ENCODE data around the gene GTSE1. TPM values are rescaled to one million over a fixed set of nuclear protein-coding genes. Genes with fewer than 3 reads are reported as not detected.
A peak's percentile ranks its signal among the peaks of the same experiment; 100 is the strongest.

Gene GTSE1
- total and polyA plus RNA-seq, 2 of the 13 experiments (the other 11 are each of a cell fraction or from before 2014, with no cell fraction given) = 10.7 to 13.5 TPM

DNA sequence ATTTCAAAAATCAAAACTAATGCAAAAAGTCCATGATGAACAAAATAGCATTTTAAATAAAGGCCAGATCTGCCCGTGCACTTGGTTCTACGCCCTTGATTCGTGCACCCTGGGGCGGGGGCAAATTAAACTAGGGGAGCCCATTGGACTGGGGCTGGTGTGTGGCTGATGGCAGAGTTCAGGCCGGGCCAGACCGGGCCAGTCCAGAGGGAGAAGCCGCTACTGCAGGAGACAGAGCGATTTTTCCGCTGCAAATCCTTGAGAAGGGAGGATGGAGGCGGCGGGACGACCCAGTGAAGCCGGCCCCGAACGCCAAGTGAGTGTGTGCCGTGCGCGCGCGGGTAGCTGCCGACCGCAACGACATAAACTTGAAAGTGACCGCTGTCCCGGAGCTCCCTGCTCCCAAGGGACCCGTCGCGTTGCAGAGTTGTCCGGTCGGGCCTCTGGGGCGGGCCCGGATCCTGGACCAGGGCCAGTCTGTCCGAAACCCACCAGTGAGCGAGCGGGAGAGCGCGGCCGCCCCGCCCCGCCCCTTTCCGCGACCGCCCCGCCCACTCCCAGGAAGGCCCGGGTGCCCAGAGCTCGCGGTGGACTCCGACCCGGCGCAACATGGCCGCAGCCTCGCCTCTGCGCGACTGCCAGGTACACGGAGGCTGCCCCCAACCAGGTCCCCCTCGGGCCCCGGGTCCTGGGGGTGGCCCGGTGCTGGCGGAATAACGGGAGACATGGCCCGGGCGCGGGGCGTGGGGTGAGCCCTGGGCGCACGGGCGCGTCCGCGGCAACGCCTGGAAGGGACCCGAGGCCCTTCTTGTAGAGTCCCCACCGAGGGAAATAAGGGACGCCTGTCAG, 29.0 kb upstream of the GTSE1 start, which contains the start of gene TTC38:
TSS of gene TTC38 (plus strand) at position 578 of the 849 bp plus-strand sequence. CDS start at position 610, 32 bp downstream.
- Histone ChIP-seq H3K27ac (ENCODE audit: extremely low read length, insufficient read depth, low read length) (peak within 1 kb of the TSS; percentile 98), H3K79me2 (ENCODE audit: insufficient read depth, low read length) (peaks cover 27% of the 10 kb centered on the region), H3K4me3 (replicated peaks in 1 of 3; ENCODE audit: insufficient read depth in 1 of 3, low read depth in 2 of 3, low read length in 3 of 3) (peak within 1 kb of the TSS; percentile 79 to 99 (median 99)), H3K27me3 (ENCODE audit: control insufficient read depth in 1 of 2, insufficient read depth in 2 of 2, low read length in 2 of 2) (peaks cover 0 to 3% of the 10 kb centered on the region in 2 experiments; a peak in 1 of 5 replicates), H3K4me1 (ENCODE audit: insufficient read depth, low read length) (peaks cover 45% of the 10 kb centered on the region), H3K4me2 (ENCODE audit: low read depth, low read length) (peak within 1 kb of the TSS; percentile 96), H3K9me3 (ENCODE audit: low read length) (peaks cover 7% of the 10 kb centered on the region), H3K9ac (ENCODE audit: insufficient read depth, low read depth, low read length) (peak within 1 kb of the TSS; percentile 99), H4K20me1 (ENCODE audit: insufficient read depth, low read length) (peaks cover 17% of the 10 kb centered on the region), H3K36me3 (replicated peaks in 1 of 2; ENCODE audit: control insufficient read depth in 1 of 2, insufficient read depth in 2 of 2, low read length in 2 of 2) (peaks cover 6 to 29% of the 10 kb centered on the region in 2 experiments), H2AFZ (ENCODE audit: low read length) (no peak within 1 kb of the TSS)
- ATAC-seq = peak; percentile 94
- FAIRE-seq = no peak
- under 1% methylated on average over 28 of the region's 74 CpGs for WGBS (ENCODE audit: low lambda C conversion rate)
- in situ Hi-C loops (cut with HindIII; ENCODE audit: extremely low pct_ligation_motif_present, low pct_unique_long_range_greater_than_20kb) = no loop called here
- DNase-seq (ENCODE audit: low spot score) = peak; percentile 90
- ChIA-PET CTCF (ENCODE audit: low intra/inter-chr PET ratio, low total read pairs) (no interaction called here), POLR2A (interaction anchor here (0.8 to 4.9 kb wide), 25 partner anchors 9 to 307 kb away, joined by 3 to 83 read pairs (median 6); partner anchors contain the start of genes CDPF1, GTSE1 and TRMU)
- BruUV-seq (replicated peaks) = no TSS peak
- intact Hi-C loops (cut with micrococcal nuclease; ENCODE audit: unreplicated experiment) = loop anchor here (2.0 kb wide), 1 partner anchor 17 kb away; the partner anchor contains the start of gene CDPF1
- TF ChIP-seq ZNF496 (CRISPR knock-in tag; IDR thresholded peaks at IDR 0.05; ENCODE audit: insufficient replicate concordance) = no peak
- TF ChIP-seq, protein P1, sequence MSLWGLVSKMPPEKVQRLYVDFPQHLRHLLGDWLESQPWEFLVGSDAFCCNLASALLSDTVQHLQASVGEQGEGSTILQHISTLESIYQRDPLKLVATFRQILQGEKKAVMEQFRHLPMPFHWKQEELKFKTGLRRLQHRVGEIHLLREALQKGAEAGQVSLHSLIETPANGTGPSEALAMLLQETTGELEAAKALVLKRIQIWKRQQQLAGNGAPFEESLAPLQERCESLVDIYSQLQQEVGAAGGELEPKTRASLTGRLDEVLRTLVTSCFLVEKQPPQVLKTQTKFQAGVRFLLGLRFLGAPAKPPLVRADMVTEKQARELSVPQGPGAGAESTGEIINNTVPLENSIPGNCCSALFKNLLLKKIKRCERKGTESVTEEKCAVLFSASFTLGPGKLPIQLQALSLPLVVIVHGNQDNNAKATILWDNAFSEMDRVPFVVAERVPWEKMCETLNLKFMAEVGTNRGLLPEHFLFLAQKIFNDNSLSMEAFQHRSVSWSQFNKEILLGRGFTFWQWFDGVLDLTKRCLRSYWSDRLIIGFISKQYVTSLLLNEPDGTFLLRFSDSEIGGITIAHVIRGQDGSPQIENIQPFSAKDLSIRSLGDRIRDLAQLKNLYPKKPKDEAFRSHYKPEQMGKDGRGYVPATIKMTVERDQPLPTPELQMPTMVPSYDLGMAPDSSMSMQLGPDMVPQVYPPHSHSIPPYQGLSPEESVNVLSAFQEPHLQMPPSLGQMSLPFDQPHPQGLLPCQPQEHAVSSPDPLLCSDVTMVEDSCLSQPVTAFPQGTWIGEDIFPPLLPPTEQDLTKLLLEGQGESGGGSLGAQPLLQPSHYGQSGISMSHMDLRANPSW (CRISPR knock-in tag; IDR thresholded peaks at IDR 0.05; ENCODE audit: borderline replicate concordance) = no peak
- no peak for TF ChIP-seq ZNF557 (CRISPR knock-in tag; IDR thresholded peaks at IDR 0.05)
- 0 out of 2 replicates have a peak, but pooled peaks have one; percentile 16 for TF ChIP-seq ZBTB21 (CRISPR knock-in tag; IDR thresholded peaks at IDR 0.05)
- no peak for TF ChIP-seq FOSL1 (CRISPR knock-in tag; IDR thresholded peaks at IDR 0.05; ENCODE audit: borderline replicate concordance)
- TF ChIP-seq, protein P2, sequence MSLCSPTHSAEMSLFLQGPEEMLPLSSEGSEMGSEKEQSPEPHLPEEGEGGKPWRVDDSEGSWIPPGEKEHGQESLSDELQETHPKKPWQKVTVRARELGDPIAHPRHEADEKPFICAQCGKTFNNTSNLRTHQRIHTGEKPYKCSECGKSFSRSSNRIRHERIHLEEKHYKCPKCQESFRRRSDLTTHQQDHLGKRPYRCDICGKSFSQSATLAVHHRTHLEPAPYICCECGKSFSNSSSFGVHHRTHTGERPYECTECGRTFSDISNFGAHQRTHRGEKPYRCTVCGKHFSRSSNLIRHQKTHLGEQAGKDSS (CRISPR knock-in tag; IDR thresholded peaks at IDR 0.05; ENCODE audit: borderline replicate concordance, low read depth) = 0 out of 2 replicates have a peak, but pooled peaks have one; percentile 64
- TF ChIP-seq ZNF34 (CRISPR knock-in tag; IDR thresholded peaks at IDR 0.05; ENCODE audit: borderline replicate concordance) = no peak; the same call in 1 of the 2 replicates
- peak; percentile 86 for TF ChIP-seq MXD3 (CRISPR knock-in tag; IDR thresholded peaks at IDR 0.05)
- no peak for TF ChIP-seq ZNF251 (CRISPR knock-in tag; IDR thresholded peaks at IDR 0.05)
- TF ChIP-seq ZNF598 (CRISPR knock-in tag; IDR thresholded peaks at IDR 0.05; ENCODE audit: borderline replicate concordance) = no peak
- TF ChIP-seq AHDC1 (CRISPR knock-in tag; IDR thresholded peaks at IDR 0.05; ENCODE audit: borderline replicate concordance) = no peak; the same call in 1 of the 2 replicates
- no peak for TF ChIP-seq ZNF558 (CRISPR knock-in tag; IDR thresholded peaks at IDR 0.05; ENCODE audit: borderline replicate concordance)

Measured in HepG2 (cell line).